MCF 10A (cell line): Measurements from ENCODE around the gene ZNF436. TPM values are rescaled to one million over a fixed set of nuclear protein-coding genes. Genes with fewer than 3 reads are reported as not detected.

Source experiments
- Bru-seq: library from RNA; stranded (reverse); fragments of 400-500 nt; gene quantifications from one replicate; lab custom pipeline; 2021; lab: Mats Ljungman, UMichigan
- BruChase-seq, 2 experiments: library from RNA; stranded (reverse); fragments of 400-500 nt; gene quantifications; one replicate each; lab custom pipeline; 2021; lab: Mats Ljungman, UMichigan
- BruUV-seq: library from RNA; stranded (reverse); fragments of 400-500 nt; replicated peaks from 2 replicates; lab custom pipeline; 2021; lab: Mats Ljungman, UMichigan
- CTCF ChIA-PET: fragments of 300-600 bp; sonication (Branson Sonifier 250); formaldehyde crosslinking; extraction: SDS; loops from one replicate; lab custom pipeline; 2021; ENCODE audit warnings: antibody characterized with exemption, inconsistent platforms; lab: Yijun Ruan, JAX
- POLR2A ChIA-PET: fragments of 300-600, 350-650 bp; sonication (Branson Sonifier 250); formaldehyde crosslinking; extraction: SDS; loops from one replicate; lab custom pipeline; 2020; ENCODE audit warnings: antibody characterized with exemption, inconsistent platforms; lab: Yijun Ruan, JAX
- DNase-seq: peaks from one replicate; pipeline ENCODE4 v3.0.0-alpha.2; 2018; ENCODE audit not compliant: unreplicated experiment
- H3K27ac Mint-ChIP-seq: one replicate; pipeline ENCODE4 v1.8.0; 2022; ENCODE audit warnings: mild to moderate bottlenecking, low read depth, mixed read lengths; ENCODE audit not compliant: unreplicated experiment
- H3K27me3 Mint-ChIP-seq: one replicate; pipeline ENCODE4 v1.8.0; 2022; ENCODE audit warnings: mixed read lengths; ENCODE audit not compliant: insufficient read depth, unreplicated experiment
- H3K36me3 Mint-ChIP-seq: one replicate; pipeline ENCODE4 v1.8.0; 2022; ENCODE audit warnings: mild to moderate bottlenecking, moderate library complexity, mixed read lengths; ENCODE audit not compliant: insufficient read depth, unreplicated experiment
- H3K4me1 Mint-ChIP-seq: one replicate; pipeline ENCODE4 v1.8.0; 2022; ENCODE audit warnings: mixed read lengths; ENCODE audit not compliant: insufficient read depth, unreplicated experiment
- H3K4me3 Mint-ChIP-seq: one replicate; pipeline ENCODE4 v1.8.0; 2022; ENCODE audit warnings: mild to moderate bottlenecking, moderate library complexity, mixed read lengths; ENCODE audit not compliant: unreplicated experiment
- H3K9me3 Mint-ChIP-seq: one replicate; pipeline ENCODE4 v1.8.0; 2022; ENCODE audit warnings: mixed read lengths; ENCODE audit not compliant: unreplicated experiment
- intact Hi-C: fragments of 100-400 bp; cut with micrococcal nuclease; formaldehyde crosslinking; loops from 2 replicates; pipeline ENCODE4 v1.14.1; 2022
- long read RNA-seq: library from polyadenylated mRNA; stranded (forward); transcript quantifications from one replicate; pipeline ENCODE4 v2.0.0, GENCODE V29; 2022
- total RNA-seq: library from RNA; stranded (reverse); gene quantifications from 2 replicates; pipeline ENCODE4 v1.2.3, GENCODE V29; 2022
- TF ChIP-seq, protein P1 (sequence below): fragments of 200-600 bp; IDR thresholded peaks from one replicate; pipeline ENCODE4 v1.8.0; 2022; ENCODE audit warnings: antibody characterized with exemption, mild to moderate bottlenecking; ENCODE audit not compliant: unreplicated experiment

ZNF436 gene
- total RNA-seq (6.5 and 8.0 TPM in 2 replicates), Bru-seq, nascent RNA (percentile 63 among the genes with signal in this experiment), BruChase-seq, experiment 1, labeled RNA remaining after a 6-hour chase (percentile 54 among the genes with signal in this experiment), BruChase-seq, experiment 2, labeled RNA remaining after a 2-hour chase (percentile 83 among the genes with signal in this experiment)
- long read RNA-seq, transcript ZNF436-202 (3 exons, 3,788 nt): major isoform, 17 of 18 reads
- long read RNA-seq, partial matches to known transcripts: 0 of 18 reads
- long read RNA-seq, other reads (novel, unspliced or antisense): 1 of 18 reads

DNA sequence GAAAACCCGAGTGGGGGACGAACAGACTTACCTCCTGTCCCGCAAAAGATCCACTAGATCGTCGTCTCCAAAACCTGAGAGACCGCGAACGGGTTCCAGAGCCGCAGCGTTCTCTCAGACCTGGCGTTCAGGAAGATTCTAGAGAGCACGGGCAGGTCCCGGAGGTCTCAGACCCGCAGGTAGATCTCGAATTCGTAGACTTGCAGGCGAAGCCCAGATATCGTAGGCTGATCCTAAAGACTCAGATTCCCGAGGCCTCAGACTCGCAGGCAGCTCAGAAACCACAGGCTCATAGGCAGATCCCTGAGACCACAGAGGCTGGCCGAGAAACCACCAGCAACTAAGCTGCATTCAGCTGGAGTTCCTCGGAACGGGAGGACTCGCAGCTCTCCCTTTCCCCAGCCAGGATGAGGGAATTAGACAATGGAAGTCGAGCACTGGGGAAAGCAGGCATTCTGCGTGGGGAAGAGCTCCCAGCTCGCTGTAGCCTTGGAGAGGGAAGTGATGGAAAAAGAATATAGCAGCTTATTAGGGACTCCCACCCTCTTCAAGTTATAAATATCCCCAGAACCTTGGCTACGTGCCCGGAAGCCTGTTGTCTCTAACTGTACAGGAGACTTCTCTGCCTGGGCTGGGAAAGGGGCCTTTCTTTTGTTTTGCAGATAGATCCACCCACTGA is at the start of gene ZNF436:
Gene ZNF436, minus strand, starts transcription at position 502 of the 679 bp plus-strand sequence. CDS start 1,831 bp downstream, outside the sequence.
- intact Hi-C loops: no loop called here
- POLR2A ChIA-PET: interaction anchor here (0.6 to 15.8 kb wide), 10 partner anchors 15 to 201 kb away, joined by 3 to 335 read pairs (median 4); partner anchors contain the start of genes HNRNPR and LUZP1
- no peaks in the 10 kb centered on the region for H3K9me3 Mint-ChIP-seq

GRCh38 chr1:23419180-23419579 is 49.5 kb upstream of the ZNF436 start:
- BruUV-seq: no TSS peak
- Mint-ChIP-seq H3K4me1 (peaks cover 8% of the 10 kb centered on the region), H3K27ac (no peak overlapping the region), H3K36me3 (peaks cover 13% of the 10 kb centered on the region), H3K4me3 (no peak overlapping the region), H3K27me3 (no peaks in the 10 kb centered on the region), H3K9me3 (no peaks in the 10 kb centered on the region)
- TF ChIP-seq, protein P1, sequence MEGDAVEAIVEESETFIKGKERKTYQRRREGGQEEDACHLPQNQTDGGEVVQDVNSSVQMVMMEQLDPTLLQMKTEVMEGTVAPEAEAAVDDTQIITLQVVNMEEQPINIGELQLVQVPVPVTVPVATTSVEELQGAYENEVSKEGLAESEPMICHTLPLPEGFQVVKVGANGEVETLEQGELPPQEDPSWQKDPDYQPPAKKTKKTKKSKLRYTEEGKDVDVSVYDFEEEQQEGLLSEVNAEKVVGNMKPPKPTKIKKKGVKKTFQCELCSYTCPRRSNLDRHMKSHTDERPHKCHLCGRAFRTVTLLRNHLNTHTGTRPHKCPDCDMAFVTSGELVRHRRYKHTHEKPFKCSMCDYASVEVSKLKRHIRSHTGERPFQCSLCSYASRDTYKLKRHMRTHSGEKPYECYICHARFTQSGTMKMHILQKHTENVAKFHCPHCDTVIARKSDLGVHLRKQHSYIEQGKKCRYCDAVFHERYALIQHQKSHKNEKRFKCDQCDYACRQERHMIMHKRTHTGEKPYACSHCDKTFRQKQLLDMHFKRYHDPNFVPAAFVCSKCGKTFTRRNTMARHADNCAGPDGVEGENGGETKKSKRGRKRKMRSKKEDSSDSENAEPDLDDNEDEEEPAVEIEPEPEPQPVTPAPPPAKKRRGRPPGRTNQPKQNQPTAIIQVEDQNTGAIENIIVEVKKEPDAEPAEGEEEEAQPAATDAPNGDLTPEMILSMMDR: no peak
- CTCF ChIA-PET: interaction anchor here (0.6 to 1.3 kb wide), 2 partner anchors 15 to 26 kb away, joined by 3 to 4 read pairs; no protein-coding TSS in a partner anchor
- POLR2A ChIA-PET: no interaction called here
- no peak for DNase-seq
- intact Hi-C loops: no loop called here

More for the DNA sequence above, at the start of gene ZNF436:
- Mint-ChIP-seq H3K4me3 (peak within 1 kb of the TSS; percentile 87), H3K4me1 (peaks cover 30% of the 10 kb centered on the region), H3K27me3 (no peaks in the 10 kb centered on the region), H3K36me3 (peaks cover 33% of the 10 kb centered on the region), H3K27ac (peak within 1 kb of the TSS; percentile 94)
- CTCF ChIA-PET: interaction anchor here (4.3 kb wide), 1 partner anchor 34 kb away, joined by 41 read pairs; no protein-coding TSS in a partner anchor
- peak; percentile 72 for DNase-seq
- TSS peak; percentile 54 for BruUV-seq
- TF ChIP-seq, protein P1: no peak

GRCh38 chr1:23417570-23417969 is 47.9 kb upstream of the ZNF436 start:
- no peak for DNase-seq
- peaks cover 8% of the 10 kb centered on the region for H3K4me1 Mint-ChIP-seq
- TF ChIP-seq, protein P1: no peak
- H3K9me3 Mint-ChIP-seq: no peaks in the 10 kb centered on the region
- no peaks in the 10 kb centered on the region for H3K27me3 Mint-ChIP-seq
- H3K4me3 Mint-ChIP-seq: no peak overlapping the region
- ChIA-PET CTCF (interaction anchor here (0.6 to 1.3 kb wide), 2 partner anchors 14 to 1451 kb away, joined by 3 to 4 read pairs; no protein-coding TSS in a partner anchor), POLR2A (interaction anchor here (0.9 to 1.0 kb wide), 2 partner anchors 43 to 73 kb away, joined by 3 to 6 read pairs; partner anchors contain the start of gene HNRNPR)
- no peak overlapping the region for H3K27ac Mint-ChIP-seq
- intact Hi-C loops: no loop called here
- peaks cover 5% of the 10 kb centered on the region for H3K36me3 Mint-ChIP-seq
- no TSS peak for BruUV-seq
